DOHH2 (cell line): ENCODE data around the gene EML3.

Experiments
- EZH2phosphoT487 ChIP-seq: fragments of 200-600 bp; sonication (generic); IDR thresholded peaks from 2 replicates; pipeline ENCODE4 v1.6.1; 2017; ENCODE audit warnings: borderline replicate concordance, mild to moderate bottlenecking, antibody characterized with exemption, low read length, moderate library complexity, mixed read lengths
- TF ChIP-seq, protein P1 (sequence below): fragments of 200-600 bp; sonication (generic); IDR thresholded peaks from one replicate; pipeline ENCODE4 v1.5.1; 2014; ENCODE audit warnings: antibody characterized with exemption, mild to moderate bottlenecking, low read depth, low read length; ENCODE audit not compliant: poor library complexity, severe bottlenecking

DNA sequence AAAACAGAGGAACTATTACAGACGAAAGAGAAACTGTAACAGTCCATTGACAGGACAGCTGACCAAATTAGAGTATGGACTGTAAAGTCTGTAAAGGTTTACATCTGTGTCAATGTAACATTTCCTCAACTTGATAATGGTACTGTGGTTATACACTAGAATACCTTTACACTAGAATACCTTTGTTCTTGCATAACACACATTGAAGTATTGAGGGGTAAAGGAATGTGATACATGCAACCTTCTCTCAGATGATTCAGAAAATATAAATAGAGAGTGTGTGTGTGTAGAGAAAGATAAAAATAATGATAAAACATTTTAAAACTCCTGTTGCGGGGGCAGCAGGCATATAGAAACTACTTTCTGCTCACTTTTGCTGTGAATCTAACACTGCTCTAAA lies 33.3 kb downstream of the EML3 start:
- TF ChIP-seq, protein P1, sequence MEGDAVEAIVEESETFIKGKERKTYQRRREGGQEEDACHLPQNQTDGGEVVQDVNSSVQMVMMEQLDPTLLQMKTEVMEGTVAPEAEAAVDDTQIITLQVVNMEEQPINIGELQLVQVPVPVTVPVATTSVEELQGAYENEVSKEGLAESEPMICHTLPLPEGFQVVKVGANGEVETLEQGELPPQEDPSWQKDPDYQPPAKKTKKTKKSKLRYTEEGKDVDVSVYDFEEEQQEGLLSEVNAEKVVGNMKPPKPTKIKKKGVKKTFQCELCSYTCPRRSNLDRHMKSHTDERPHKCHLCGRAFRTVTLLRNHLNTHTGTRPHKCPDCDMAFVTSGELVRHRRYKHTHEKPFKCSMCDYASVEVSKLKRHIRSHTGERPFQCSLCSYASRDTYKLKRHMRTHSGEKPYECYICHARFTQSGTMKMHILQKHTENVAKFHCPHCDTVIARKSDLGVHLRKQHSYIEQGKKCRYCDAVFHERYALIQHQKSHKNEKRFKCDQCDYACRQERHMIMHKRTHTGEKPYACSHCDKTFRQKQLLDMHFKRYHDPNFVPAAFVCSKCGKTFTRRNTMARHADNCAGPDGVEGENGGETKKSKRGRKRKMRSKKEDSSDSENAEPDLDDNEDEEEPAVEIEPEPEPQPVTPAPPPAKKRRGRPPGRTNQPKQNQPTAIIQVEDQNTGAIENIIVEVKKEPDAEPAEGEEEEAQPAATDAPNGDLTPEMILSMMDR, result no peak
- no peak for TF ChIP-seq EZH2phosphoT487
